IMR-90 (cell line): ENCODE measurements around the gene C1QTNF12. TPM values are rescaled to one million over a fixed set of nuclear protein-coding genes. Genes with fewer than 3 reads are reported as not detected.

ENCODE experiments used
- CEBPB ChIP-seq: IDR thresholded peaks from 2 replicates; pipeline ENCODE4 v1.6.1; 2012; ENCODE audit warnings: low read depth, low read length, improper control_type of control experiment
- CHD1 ChIP-seq: IDR thresholded peaks from 2 replicates; pipeline ENCODE4 v1.6.1; 2012; ENCODE audit warnings: low read depth, low read length, improper control_type of control experiment
- POLR2A ChIP-seq: IDR thresholded peaks from 2 replicates; pipeline ENCODE4 v1.6.1; 2012; ENCODE audit warnings: mild to moderate bottlenecking, low read depth, low read length
- RFX5 ChIP-seq: IDR thresholded peaks from 2 replicates; pipeline ENCODE4 v1.8.0; 2012; ENCODE audit warnings: low read depth, mild to moderate bottlenecking, low read length, moderate library complexity
- polyA plus RNA-seq, 3 experiments: library from polyadenylated mRNA; depleted of rRNA; stranded (reverse); fragments of >200 nt; gene quantifications; 2 replicates each; pipeline ENCODE4 v1.2.3, GENCODE V29; 2012; ENCODE audit warnings: low replicate concordance in 1 of 3
- total RNA-seq: library from RNA; depleted of rRNA; stranded (reverse); fragments of >200 nt; gene quantifications from 2 replicates; pipeline ENCODE4 v1.2.3, GENCODE V29; 2012

Gene C1QTNF12
- total and polyA plus RNA-seq, 2 of the 4 experiments (the other 2 are of a cell fraction) = 0.36 to 1.1 TPM

- TF ChIP-seq CHD1 (no peak), CEBPB (no peak), POLR2A (peak; percentile 3; the same call in 1 of the 2 replicates), RFX5 (no peak)
These were observed 45.4 kb downstream of the C1QTNF12 start (continued) for GRCh38 chr1:1200876-1201810.
